Measurements from ENCODE around the gene GNGT2. TPM values are rescaled to one million over a fixed set of nuclear protein-coding genes. Genes with fewer than 3 reads are reported as not detected.

Gene GNGT2
- total and polyA plus RNA-seq, 8 donors: 0.23 to 2.2 (median 0.79) TPM

GRCh38 chr17:49223168-49223516 lies 12.8 kb upstream of the GNGT2 start:
- Histone ChIP-seq H3K27me3 (peaks cover 0 to 22% (median 1%) of the 10 kb centered on the region in 4 donors), H3K4me3 (no peak overlapping the region), H3K9me3 (no peaks in the 10 kb centered on the region), H3K27ac (no peak overlapping the region), H3K36me3 (no peaks in the 10 kb centered on the region), H3K4me1 (peaks cover 0 to 8% (median 4%) of the 10 kb centered on the region in 3 donors)
- FAIRE-seq (no peak), DNase-seq (no peak), ATAC-seq (no peak)
- intact Hi-C loops (cut with DNase I): no loop called here
- WGBS, 2 donors: 8 to 13% methylated on average over 9 of the region's 9 CpGs
- TF ChIP-seq CTCF (IDR thresholded peaks at IDR 0.05): no peak

DNA sequence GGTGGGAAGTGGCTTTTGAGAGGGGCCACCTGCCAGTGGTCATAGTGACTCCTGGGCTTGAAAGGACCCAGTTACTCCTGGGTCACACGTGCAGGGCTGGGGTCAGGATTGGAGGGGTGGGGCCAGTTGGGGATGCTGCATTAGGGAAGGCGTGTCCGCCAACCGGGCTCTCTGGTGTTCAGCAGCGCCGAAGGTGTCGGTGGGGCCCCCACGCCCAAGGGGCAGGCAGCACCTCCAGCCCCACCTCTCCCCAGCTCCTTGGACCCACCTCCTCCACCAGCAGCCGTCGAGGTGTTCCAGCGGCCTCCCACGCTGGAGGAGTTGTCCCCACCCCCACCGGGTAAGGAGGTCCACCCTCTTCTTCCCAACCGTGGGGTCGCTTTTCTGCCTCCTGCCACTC lies 9.6 kb upstream of the GNGT2 start:
- Histone ChIP-seq H3K4me3 (no peak overlapping the region), H3K27ac (no peak overlapping the region), H3K4me1 (peaks cover 0 to 8% (median 4%) of the 10 kb centered on the region in 3 donors), H3K9me3 (no peaks in the 10 kb centered on the region), H3K27me3 (peaks cover 0 to 12% (median under 1%) of the 10 kb centered on the region in 4 donors), H3K36me3 (no peaks in the 10 kb centered on the region)
- ATAC-seq (no peak), FAIRE-seq (no peak), DNase-seq (peak in 1 of 6 donors; percentile 64)
- WGBS, 2 donors: 55 to 69% methylated on average over 13 to 14 of the region's 15 CpGs
- no peak for TF ChIP-seq CTCF (IDR thresholded peaks at IDR 0.05)
- intact Hi-C loops (cut with DNase I): no loop called here

GRCh38 chr17:49218941-49219913 lies 8.9 kb upstream of the GNGT2 start:
- no peak overlapping the region for H3K4me3 ChIP-seq
- TF ChIP-seq CTCF (IDR thresholded peaks at IDR 0.05): no peak
- H3K36me3 ChIP-seq: no peaks in the 10 kb centered on the region
- no peak overlapping the region for H3K27ac ChIP-seq
- DNase-seq (peak in 3 of 6 donors; percentile 51 to 64 (median 56)), FAIRE-seq (no peak), ATAC-seq (peak in 2 of 4 donors; percentile 43 to 46)
- intact Hi-C loops (cut with DNase I): no loop called here
- peaks cover 0 to 7% (median 6%) of the 10 kb centered on the region in 3 donors for H3K4me1 ChIP-seq
- peaks cover 0 to 12% (median 0%) of the 10 kb centered on the region in 4 donors for H3K27me3 ChIP-seq
- WGBS, 2 donors: 28 to 30% methylated on average over 27 to 37 of the region's 37 CpGs
- H3K9me3 ChIP-seq: no peaks in the 10 kb centered on the region

- no peak for TF ChIP-seq CTCF (IDR thresholded peaks at IDR 0.05)
- H3K27me3 ChIP-seq: peaks cover 0 to 12% (median 0%) of the 10 kb centered on the region in 4 donors
- WGBS, 2 donors: 57 to 70% methylated on average over 17 of the region's 17 CpGs
- H3K27ac ChIP-seq: no peak overlapping the region
- no peak overlapping the region for H3K4me3 ChIP-seq
- H3K4me1 ChIP-seq: peaks cover 0 to 2% (median 0%) of the 10 kb centered on the region in 3 donors
- ATAC-seq: peak in 3 of 4 donors; percentile 44 to 72 (median 68)
- FAIRE-seq: no peak
- DNase-seq: peak in 1 of 6 donors; percentile 62
- H3K36me3 ChIP-seq: no peaks in the 10 kb centered on the region
- intact Hi-C loops (cut with DNase I): no loop called here
- no peaks in the 10 kb centered on the region for H3K9me3 ChIP-seq
Measured at GRCh38 chr17:49217651-49218413, 7.5 kb upstream of the GNGT2 start.
